T-helper 1 cell treated with Interleukin-12 subunit alpha and Interleukin-12 subunit beta and Interleukin-4 antibody, amounts not matched to agents 30 μg/mL and 1 μg/mL, for 36 hours (primary cell): ENCODE measurements around the gene TMUB2.
"Not testable (repeated sequence)": the region's sequence is repeated elsewhere in the genome, so short reads cannot be mapped to it uniquely, and the experiment has no call there.

Source experiments
- H3K27ac Mint-ChIP-seq: one replicate; pipeline ENCODE4 v1.8.0; 2021; ENCODE audit warnings: mild to moderate bottlenecking, mixed read lengths
- H3K27me3 Mint-ChIP-seq: one replicate; pipeline ENCODE4 v1.8.0; 2021; ENCODE audit warnings: low read depth, mixed read lengths
- H3K36me3 Mint-ChIP-seq: one replicate; pipeline ENCODE4 v1.8.0; 2021; ENCODE audit warnings: low read depth, mixed read lengths
- H3K4me1 Mint-ChIP-seq: one replicate; pipeline ENCODE4 v1.8.0; 2021; ENCODE audit warnings: low read depth, mixed read lengths
- H3K4me3 Mint-ChIP-seq: one replicate; pipeline ENCODE4 v1.8.0; 2021; ENCODE audit warnings: mild to moderate bottlenecking, moderate library complexity, mixed read lengths
- H3K9me3 Mint-ChIP-seq: one replicate; pipeline ENCODE4 v1.8.0; 2021; ENCODE audit warnings: mixed read lengths

TMUB2 gene

DNA sequence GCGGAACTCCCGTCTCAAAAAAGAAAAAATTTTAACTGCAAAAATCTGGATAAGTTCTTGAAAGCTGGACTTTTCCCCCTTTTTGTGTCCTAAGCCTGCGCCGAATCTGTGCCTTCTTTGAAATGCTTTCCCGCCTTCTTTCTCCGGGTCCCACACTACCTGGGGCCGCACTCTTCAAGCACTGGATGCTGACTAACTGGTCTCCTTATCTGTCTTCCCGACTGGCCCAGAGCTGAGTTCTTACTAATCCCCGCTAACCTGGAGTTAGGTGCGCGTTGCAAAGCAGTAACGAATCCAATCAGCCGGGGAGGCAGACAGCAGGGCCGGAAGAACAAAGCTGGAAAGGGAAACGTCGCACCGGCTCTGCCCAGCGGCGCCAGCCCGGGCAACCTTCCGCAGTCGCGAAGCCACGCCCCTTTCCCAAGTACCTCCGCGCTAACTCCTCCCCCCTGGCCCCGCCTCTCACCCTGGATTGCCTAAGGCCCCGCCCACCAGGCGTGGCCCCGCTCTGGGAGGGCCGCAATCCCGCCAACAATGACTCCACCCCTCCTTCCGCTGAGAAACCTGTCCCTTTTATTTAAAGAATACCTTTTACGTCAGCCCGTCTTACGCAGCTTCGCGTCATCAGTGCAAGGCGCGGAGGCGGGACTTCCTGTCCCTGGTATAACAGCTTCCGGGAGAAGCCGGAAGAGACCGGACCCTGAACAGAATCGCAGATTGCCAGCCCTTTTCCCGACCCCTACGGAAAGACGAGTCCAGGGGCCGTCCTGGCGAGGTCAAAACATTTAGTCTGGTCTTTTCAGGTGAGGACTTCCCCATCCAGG is at the start of gene TMUB2:
TSS of gene TMUB2 (plus strand) at position 666 of the 824 bp plus-strand sequence. CDS start 737 bp downstream, outside the sequence.
- Mint-ChIP-seq H3K27me3 (no peaks in the 10 kb centered on the region), H3K9me3 (no peaks in the 10 kb centered on the region), H3K4me3 (peak within 1 kb of the TSS; percentile 99), H3K4me1 (peaks cover 36% of the 10 kb centered on the region), H3K27ac (peak within 1 kb of the TSS; percentile 99), H3K36me3 (peaks cover 23% of the 10 kb centered on the region)

DNA sequence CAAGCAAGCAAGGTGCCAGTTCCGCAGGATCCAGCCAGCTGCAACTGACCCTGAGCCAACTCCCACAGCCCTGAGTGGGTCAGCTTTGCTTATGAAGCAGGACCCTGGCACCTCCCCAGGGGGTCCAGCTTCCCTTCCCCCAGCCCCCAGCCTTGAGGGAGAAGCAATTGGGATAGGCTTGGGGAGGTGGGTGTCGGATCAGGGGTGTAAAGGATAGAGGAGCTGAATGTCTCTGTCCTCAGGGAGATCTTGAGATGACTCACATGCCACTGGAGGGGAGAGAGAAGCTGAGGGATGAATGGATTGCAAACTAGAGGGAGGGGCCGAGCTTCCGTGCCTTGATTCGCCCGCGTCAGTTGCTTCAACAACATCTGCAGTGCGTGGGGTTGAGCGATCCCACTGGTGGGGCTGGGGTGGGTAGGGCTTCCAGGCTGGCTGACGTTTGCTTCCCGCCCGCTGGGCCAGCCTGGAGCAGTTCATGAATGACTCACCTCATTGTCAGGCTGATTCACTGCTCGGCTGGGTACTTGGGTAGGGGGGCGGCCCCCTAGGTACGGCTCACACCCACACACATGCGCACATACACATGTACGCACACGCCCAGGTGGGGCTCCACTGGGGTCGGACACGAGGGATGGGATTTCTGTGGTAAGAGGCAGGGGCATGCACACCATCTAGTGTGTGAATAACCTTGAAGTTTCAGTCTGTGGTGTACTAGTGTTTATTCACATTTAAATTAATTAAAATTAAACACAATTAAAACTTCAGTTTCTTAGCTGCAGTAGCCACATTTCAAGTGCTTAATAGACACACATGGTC is 48.7 kb upstream of the TMUB2 start:
- H3K36me3 Mint-ChIP-seq, result no peaks in the 10 kb centered on the region
- H3K4me3 Mint-ChIP-seq, result no peak overlapping the region

DNA sequence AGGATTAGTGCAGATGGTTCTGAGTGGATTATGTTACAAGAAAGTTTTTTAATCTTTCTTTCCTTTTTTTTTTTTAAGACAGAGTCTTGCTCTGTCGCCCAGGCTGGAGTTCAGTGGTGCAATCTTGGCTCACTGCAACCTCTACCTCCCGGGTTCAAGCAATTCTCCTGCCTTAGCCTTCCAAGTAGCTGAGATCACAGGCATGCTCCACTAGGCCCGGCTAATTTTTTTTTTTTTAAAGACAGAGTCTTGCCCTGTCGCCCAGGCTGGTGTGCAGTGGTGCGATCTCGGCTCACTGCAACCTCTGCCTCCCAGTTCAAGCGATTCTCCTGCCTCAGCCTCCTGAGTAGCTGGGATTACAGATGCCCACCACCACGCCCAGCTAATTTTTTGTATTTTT is 42.9 kb upstream of the TMUB2 start:
- H3K9me3 Mint-ChIP-seq, result not testable (repeated sequence)
- peak overlapping the region; percentile 29 for H3K4me3 Mint-ChIP-seq

More for the DNA sequence above, 48.7 kb upstream of the TMUB2 start:
- Mint-ChIP-seq H3K27me3 (no peaks in the 10 kb centered on the region), H3K27ac (no peak overlapping the region), H3K4me1 (peaks cover 15% of the 10 kb centered on the region), H3K9me3 (no peaks in the 10 kb centered on the region)

DNA sequence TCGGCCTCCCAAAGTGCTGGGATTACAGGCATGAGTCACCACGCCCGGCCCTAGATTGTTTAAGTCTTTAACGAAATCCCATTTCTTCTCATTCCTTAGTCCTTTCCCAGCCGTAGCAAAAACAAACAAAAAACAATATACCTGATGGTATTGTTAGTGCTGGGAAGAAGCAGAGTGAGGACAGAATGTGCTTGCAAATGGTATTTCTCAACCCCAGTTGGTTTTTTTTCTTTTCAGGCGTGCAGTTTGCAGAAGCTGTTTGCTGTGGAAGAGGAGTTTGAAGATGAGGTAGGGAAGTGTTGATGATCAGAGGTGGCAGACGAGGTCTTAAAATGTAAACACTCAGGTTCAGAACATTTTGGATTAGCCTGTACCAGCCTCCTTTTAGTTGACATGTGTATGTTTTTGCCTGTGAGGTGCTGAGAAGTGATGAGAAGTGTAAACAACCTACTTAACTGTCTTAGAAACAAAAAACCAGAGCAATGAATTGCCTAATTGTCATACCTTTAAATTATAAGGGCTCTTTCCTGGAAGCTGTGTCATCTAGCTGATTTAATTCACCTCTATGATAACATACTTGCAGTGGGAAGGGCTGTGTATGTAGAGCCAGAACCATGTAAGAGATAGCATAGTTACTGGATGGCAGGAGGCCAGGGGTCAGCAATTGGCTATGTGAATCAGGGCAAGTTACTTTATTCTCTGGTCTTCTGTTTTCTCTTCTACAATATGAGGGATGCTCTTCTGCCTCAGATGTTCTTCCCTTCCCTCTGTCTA is 41.6 kb upstream of the TMUB2 start:
- no peak overlapping the region for H3K4me3 Mint-ChIP-seq
- H3K27me3 Mint-ChIP-seq, result no peaks in the 10 kb centered on the region
- peaks cover 11% of the 10 kb centered on the region for H3K36me3 Mint-ChIP-seq
- no peaks in the 10 kb centered on the region for H3K9me3 Mint-ChIP-seq
- peaks cover 13% of the 10 kb centered on the region for H3K4me1 Mint-ChIP-seq
- no peak overlapping the region for H3K27ac Mint-ChIP-seq

More for the DNA sequence above, 42.9 kb upstream of the TMUB2 start:
- H3K27ac Mint-ChIP-seq, H3K27me3 Mint-ChIP-seq, H3K36me3 Mint-ChIP-seq: not testable (repeated sequence)
- peaks cover 11% of the 10 kb centered on the region for H3K4me1 Mint-ChIP-seq

DNA sequence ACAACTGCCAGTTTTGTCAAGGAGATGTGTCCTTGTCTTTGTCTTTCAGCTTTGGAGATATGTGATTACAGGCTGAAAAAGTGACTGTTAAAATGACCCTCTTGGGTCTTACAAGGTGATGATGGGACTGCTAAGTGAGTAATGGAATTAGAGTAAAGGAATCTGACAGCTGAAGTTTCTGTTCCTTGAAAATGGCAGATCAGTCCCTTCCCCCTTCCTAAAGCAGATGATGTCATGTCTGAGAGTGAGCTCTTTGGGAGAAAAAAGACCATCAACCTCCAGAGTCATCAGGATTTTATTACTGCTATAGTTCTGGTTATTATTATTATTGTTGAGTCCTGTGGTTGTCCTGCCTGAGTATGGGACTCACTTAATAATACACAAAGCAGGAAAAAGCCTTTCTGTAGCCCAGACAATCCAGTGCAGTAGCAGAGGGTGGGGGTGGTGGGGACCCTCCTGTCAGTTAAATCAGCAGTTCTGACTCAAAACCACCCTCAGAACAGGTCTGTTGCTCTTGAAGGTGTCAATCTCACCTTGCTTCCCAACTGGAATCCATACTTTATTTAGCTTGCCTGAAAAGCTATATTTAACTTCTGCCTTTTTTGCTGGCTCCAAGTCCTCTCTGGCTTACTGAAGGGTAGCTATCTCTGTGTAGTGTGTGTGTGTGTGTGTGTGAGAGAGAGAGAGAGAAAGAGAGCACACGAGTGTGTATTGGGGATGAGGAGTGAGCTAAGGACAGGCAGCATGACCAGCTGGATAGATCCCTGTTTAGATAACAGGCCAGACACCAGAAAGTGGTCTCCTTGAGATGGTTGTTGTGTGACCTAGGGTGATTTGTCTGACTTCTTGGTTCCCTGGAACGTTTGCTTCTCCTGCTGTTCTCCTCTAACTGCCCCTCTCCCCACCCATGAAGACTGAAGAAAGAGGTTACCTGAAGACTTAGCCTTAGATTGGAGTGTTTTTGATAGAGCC is 40.1 kb upstream of the TMUB2 start:
- H3K27me3 Mint-ChIP-seq, result no peaks in the 10 kb centered on the region
- peaks cover 14% of the 10 kb centered on the region for H3K4me1 Mint-ChIP-seq
- no peak overlapping the region for H3K27ac Mint-ChIP-seq
- H3K9me3 Mint-ChIP-seq, result no peaks in the 10 kb centered on the region
- no peak overlapping the region for H3K4me3 Mint-ChIP-seq
- peaks cover 12% of the 10 kb centered on the region for H3K36me3 Mint-ChIP-seq

DNA sequence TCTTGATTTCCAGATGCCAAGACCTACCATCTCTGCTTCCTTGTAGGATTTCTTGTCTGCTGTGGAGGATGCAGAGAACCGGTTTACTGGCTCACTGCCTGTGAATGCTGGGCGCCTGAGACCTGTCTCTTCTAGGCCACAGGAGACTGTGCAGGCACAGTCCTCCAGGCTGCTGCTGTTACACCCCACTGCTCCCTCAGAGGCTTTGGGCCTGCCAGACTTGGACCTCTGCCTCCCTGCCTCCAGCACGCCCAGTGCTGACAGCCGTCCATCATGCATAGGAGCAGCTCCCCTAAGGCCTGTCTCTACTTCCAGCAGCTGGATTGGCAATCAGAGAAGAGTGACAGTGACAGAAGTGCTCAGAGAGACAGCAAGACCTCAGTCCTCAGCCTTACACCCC is 39.0 kb upstream of the TMUB2 start:
- Mint-ChIP-seq H3K4me1 (peaks cover 13% of the 10 kb centered on the region), H3K27ac (no peak overlapping the region), H3K9me3 (no peaks in the 10 kb centered on the region), H3K27me3 (no peaks in the 10 kb centered on the region), H3K4me3 (no peak overlapping the region), H3K36me3 (peaks cover 12% of the 10 kb centered on the region)

DNA sequence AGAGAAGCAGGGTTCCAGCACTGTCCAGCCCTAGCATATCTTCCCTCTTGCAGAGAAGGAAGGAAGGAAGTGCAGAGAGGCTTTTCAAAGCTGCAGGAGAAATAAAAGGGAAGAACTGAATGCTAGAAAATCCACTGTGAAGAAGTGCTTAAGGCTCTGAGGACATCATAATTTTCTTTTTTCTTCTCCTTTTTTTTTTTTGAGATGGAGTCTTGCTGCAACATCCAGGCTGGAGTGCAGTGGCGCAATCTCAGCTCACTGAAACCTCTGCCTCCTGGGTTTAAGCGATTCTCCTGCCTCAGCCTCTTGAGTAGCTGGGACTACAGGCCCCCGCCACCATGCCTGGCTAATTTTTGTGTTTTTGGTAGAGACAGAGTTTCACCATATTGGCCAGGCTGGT is 37.7 kb upstream of the TMUB2 start:
- not testable (repeated sequence) for H3K27me3 Mint-ChIP-seq, H3K27ac Mint-ChIP-seq, H3K4me3 Mint-ChIP-seq, H3K9me3 Mint-ChIP-seq
- H3K36me3 Mint-ChIP-seq, result peaks cover 12% of the 10 kb centered on the region
- peaks cover 15% of the 10 kb centered on the region for H3K4me1 Mint-ChIP-seq

DNA sequence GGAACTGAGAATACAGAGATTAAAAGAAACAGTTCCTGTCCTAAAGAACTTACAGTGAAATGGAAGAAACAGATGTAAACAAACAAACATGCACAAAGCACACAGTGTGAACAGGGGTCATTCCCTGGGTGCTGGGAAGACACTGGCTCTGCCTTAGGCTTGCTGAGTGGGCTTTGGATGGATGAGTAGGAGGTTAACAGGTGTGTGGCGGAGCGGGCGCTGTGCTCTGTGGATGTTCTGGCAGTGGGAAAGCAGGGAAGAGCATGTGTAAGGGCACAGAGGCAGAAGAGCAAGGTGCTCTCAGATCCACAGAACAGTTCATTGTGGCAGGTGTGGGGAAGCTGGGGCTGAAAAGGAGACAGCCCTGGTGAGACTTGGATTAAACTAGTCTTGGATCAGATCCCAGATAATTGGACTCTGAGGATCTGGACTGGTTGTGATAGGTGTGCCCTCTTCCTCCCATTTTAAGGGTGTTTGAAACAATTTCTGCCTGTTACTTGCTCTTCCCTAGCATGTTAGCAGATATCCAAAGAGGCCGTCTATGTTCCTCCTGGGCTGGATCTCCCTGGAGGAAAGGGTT is 36.9 kb upstream of the TMUB2 start:
- Mint-ChIP-seq H3K27ac (peak overlapping the region; percentile 58), H3K36me3 (peaks cover 12% of the 10 kb centered on the region), H3K4me3 (no peak overlapping the region), H3K27me3 (no peaks in the 10 kb centered on the region), H3K4me1 (peaks cover 15% of the 10 kb centered on the region), H3K9me3 (no peaks in the 10 kb centered on the region)

DNA sequence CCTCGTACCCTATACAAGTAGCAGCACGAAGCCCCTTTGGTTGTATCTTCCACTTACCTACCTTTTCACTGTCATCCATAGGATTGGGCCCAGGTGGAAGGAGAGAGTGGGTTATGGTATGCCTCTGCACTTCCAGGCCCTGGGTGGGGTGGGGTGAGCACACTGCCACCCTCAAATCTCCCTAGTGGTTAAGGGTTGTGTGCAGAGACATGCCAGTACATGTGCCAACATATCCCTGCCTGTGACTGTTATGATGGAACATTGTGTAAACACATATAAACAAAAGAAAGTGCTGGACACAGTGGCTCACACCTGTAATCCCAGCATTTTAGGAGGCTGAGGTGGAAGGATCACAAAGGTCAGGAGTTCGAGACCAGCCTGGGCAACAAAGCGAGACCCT is 33.9 kb upstream of the TMUB2 start:
- H3K27ac Mint-ChIP-seq, result peak overlapping the region; percentile 34
- peaks cover 14% of the 10 kb centered on the region for H3K36me3 Mint-ChIP-seq
- H3K4me3 Mint-ChIP-seq, result no peak overlapping the region
- no peaks in the 10 kb centered on the region for H3K27me3 Mint-ChIP-seq
- H3K9me3 Mint-ChIP-seq, result no peaks in the 10 kb centered on the region
- H3K4me1 Mint-ChIP-seq, result peaks cover 11% of the 10 kb centered on the region

DNA sequence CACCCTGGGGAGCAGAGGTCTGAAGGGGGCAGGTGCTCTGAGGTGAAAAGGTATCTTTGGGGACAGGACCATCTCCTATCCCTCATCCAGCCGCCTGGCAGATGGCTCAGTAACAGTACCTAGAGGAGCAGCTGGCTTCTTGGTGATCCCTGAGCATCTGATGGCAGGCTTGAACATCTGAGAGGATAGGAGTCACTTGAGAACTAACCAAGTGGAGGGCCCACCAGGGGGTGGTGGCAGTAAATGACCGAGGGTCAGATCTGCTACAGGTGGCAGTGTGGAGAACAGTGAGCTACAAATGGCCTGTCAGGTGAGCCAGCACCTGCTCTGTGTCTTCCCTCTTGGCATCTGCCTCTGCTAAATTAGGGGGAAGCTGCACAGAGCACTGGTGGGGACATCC is 31.3 kb upstream of the TMUB2 start:
- no peaks in the 10 kb centered on the region for H3K9me3 Mint-ChIP-seq
- no peaks in the 10 kb centered on the region for H3K27me3 Mint-ChIP-seq
- H3K4me1 Mint-ChIP-seq, result peaks cover 9% of the 10 kb centered on the region
- no peak overlapping the region for H3K27ac Mint-ChIP-seq
- H3K36me3 Mint-ChIP-seq, result peaks cover 7% of the 10 kb centered on the region
- no peak overlapping the region for H3K4me3 Mint-ChIP-seq

DNA sequence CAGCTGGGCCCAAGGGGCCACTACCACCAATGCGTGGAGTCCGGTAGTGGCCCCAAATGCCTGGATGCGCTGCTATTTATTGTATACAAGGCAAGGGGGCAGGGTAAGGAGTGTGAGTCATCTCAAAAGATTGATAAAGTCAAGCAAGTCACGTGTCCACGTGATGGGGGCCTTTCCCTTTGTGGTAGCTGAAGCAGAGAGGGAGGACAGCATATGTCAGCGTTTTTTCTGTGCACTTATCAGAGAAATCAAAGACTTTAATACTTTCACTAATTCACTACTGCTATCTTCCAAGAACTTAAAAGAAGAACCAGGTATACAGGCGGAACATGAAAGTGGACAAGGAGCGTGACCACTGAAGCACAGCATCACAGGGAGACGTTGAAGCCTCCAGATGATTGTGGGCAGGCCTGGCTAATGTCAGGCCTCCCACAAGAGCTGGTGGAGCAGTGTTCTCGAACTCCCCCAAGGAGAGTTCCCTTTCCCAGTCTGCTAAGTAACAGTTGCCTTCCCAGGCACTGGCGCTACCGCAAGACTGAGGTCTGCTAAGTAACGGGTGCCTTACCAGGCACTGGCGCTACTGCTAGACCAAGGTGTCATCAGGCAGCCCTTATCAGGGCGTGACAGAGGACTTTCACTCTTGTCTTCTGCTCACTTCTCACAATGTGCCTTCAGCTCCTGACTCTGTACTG is 27.1 kb upstream of the TMUB2 start:
- no peak overlapping the region for H3K27ac Mint-ChIP-seq
- peaks cover 9% of the 10 kb centered on the region for H3K36me3 Mint-ChIP-seq
- H3K9me3 Mint-ChIP-seq, result no peaks in the 10 kb centered on the region
- no peaks in the 10 kb centered on the region for H3K4me1 Mint-ChIP-seq
- no peaks in the 10 kb centered on the region for H3K27me3 Mint-ChIP-seq
- H3K4me3 Mint-ChIP-seq, result no peak overlapping the region

DNA sequence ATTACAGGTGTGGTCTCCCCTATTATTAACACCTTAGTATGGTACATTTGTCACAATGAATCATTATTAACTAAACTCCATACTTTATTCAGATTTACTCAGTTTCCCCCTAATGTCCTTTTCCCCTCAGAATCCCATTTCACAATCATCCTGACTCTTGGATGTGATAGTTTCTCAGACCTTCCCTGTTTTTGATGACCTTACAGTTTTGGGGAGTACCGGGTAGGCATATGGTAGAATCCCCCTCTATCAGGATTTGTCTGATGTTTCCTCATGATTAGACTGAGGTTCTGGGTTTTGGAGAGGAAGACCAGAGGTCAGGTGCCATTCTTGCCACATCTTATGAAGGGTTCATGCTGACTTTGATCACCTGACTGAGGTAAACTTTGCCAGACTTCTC is 22.3 kb upstream of the TMUB2 start:
- Mint-ChIP-seq H3K4me1 (peaks cover 8% of the 10 kb centered on the region), H3K27me3 (no peaks in the 10 kb centered on the region), H3K27ac (no peak overlapping the region), H3K36me3 (peaks cover 3% of the 10 kb centered on the region), H3K9me3 (no peaks in the 10 kb centered on the region), H3K4me3 (no peak overlapping the region)
